Astrocyte (in vitro differentiated cells and primary cell): ENCODE measurements around the gene VCPKMT. TPM values are rescaled to one million over a fixed set of nuclear protein-coding genes. Genes with fewer than 3 reads are reported as not detected.
A peak's percentile ranks its signal among the peaks of the same experiment; 100 is the strongest.

Source experiments
- DNase-seq: peaks from one replicate; pipeline ENCODE4 v3.0.0-alpha.2; 2010; ENCODE audit warnings: low read depth
- FAIRE-seq: peaks from 2 replicates; lab custom pipeline; 2011; peaks lifted over from hg19 to GRCh38; lab: Jason Lieb, UNC
- H2AFZ ChIP-seq: 2 replicates; pipeline ENCODE4 v1.6.0; 2012; ENCODE audit warnings: low read depth, low read length, inconsistent platforms
- H3K27ac ChIP-seq: 2 replicates; pipeline ENCODE4 v1.5.1; 2011; ENCODE audit warnings: low read depth, low read length, inconsistent platforms
- H3K27me3 ChIP-seq: 2 replicates; pipeline ENCODE4 v1.6.0; 2011; ENCODE audit warnings: low read length, inconsistent platforms; ENCODE audit not compliant: insufficient read depth
- H3K36me3 ChIP-seq: 2 replicates; pipeline ENCODE4 v1.5.1; 2011; ENCODE audit warnings: low read length, inconsistent platforms; ENCODE audit not compliant: insufficient read depth
- H3K4me1 ChIP-seq: 2 replicates; pipeline ENCODE4 v1.5.1; 2011; ENCODE audit warnings: low read length, inconsistent platforms; ENCODE audit not compliant: insufficient read depth
- H3K4me2 ChIP-seq: 2 replicates; pipeline ENCODE4 v1.6.0; 2012; ENCODE audit warnings: low read length, inconsistent platforms
- H3K4me3 ChIP-seq: 2 replicates; pipeline ENCODE4 v1.5.1; 2011; ENCODE audit warnings: low read depth, mild to moderate bottlenecking, low read length, inconsistent platforms; ENCODE audit not compliant: insufficient read depth
- H3K79me2 ChIP-seq: 2 replicates; pipeline ENCODE4 v1.6.0; 2012; ENCODE audit warnings: mild to moderate bottlenecking, low read length, inconsistent platforms; ENCODE audit not compliant: insufficient read depth
- H3K9ac ChIP-seq: 2 replicates; pipeline ENCODE4 v1.6.0; 2012; ENCODE audit warnings: mild to moderate bottlenecking, low read length, inconsistent platforms
- H3K9me3 ChIP-seq: 2 replicates; pipeline ENCODE4 v1.5.1; 2012; ENCODE audit warnings: low read depth, mild to moderate bottlenecking, low read length, inconsistent platforms; ENCODE audit not compliant: insufficient read depth
- H4K20me1 ChIP-seq: 2 replicates; pipeline ENCODE4 v1.6.0; 2012; ENCODE audit warnings: low read length, inconsistent platforms; ENCODE audit not compliant: insufficient read depth
- H3K27ac Mint-ChIP-seq: one replicate; pipeline ENCODE4 v1.8.0; 2021; ENCODE audit warnings: mild to moderate bottlenecking, mixed read lengths; ENCODE audit not compliant: unreplicated experiment
- H3K27me3 Mint-ChIP-seq: one replicate; pipeline ENCODE4 v1.8.0; 2021; ENCODE audit warnings: low read depth, mixed read lengths; ENCODE audit not compliant: unreplicated experiment
- H3K36me3 Mint-ChIP-seq: one replicate; pipeline ENCODE4 v1.8.0; 2021; ENCODE audit warnings: low read depth, mixed read lengths; ENCODE audit not compliant: unreplicated experiment
- H3K4me1 Mint-ChIP-seq: one replicate; pipeline ENCODE4 v1.8.0; 2021; ENCODE audit warnings: low read depth, mixed read lengths; ENCODE audit not compliant: unreplicated experiment
- H3K4me3 Mint-ChIP-seq: one replicate; pipeline ENCODE4 v1.8.0; 2021; ENCODE audit warnings: mild to moderate bottlenecking, moderate library complexity, mixed read lengths; ENCODE audit not compliant: unreplicated experiment
- H3K9me3 Mint-ChIP-seq: one replicate; pipeline ENCODE4 v1.8.0; 2021; ENCODE audit warnings: mild to moderate bottlenecking, mixed read lengths; ENCODE audit not compliant: unreplicated experiment
- CTCF ChIP-seq: IDR thresholded peaks from 2 replicates; pipeline ENCODE4 v1.5.1; 2011; ENCODE audit warnings: low read depth, mild to moderate bottlenecking, inconsistent platforms, low read length, moderate library complexity; ENCODE audit not compliant: insufficient read depth
- EZH2 ChIP-seq: IDR thresholded peaks from 2 replicates; pipeline ENCODE4 v1.6.1; 2012; ENCODE audit warnings: mild to moderate bottlenecking, low read length, inconsistent platforms; ENCODE audit not compliant: insufficient read depth
- total RNA-seq: library from RNA; stranded (reverse); gene quantifications from 2 replicates; pipeline ENCODE4 v1.2.1, GENCODE V29; 2021

The VCPKMT gene
- total RNA-seq, 1 donor from 2014 or later, result 8.0 TPM

GRCh38 chr14:50095895-50096294 lies 20.5 kb downstream of the VCPKMT start:
- no peaks in the 10 kb centered on the region for H3K9me3 ChIP-seq
- no peaks in the 10 kb centered on the region for H4K20me1 ChIP-seq

GRCh38 chr14:50094056-50094755 lies 22.2 kb downstream of the VCPKMT start:
- no peaks in the 10 kb centered on the region for H4K20me1 ChIP-seq
- Mint-ChIP-seq H3K36me3 (peaks cover 7% of the 10 kb centered on the region), H3K9me3 (no peaks in the 10 kb centered on the region), H3K27ac (peak overlapping the region; percentile 10), H3K27me3 (no peaks in the 10 kb centered on the region), H3K4me1 (peaks cover 2% of the 10 kb centered on the region), H3K4me3 (no peak overlapping the region)
- H3K79me2 ChIP-seq, result no peaks in the 10 kb centered on the region
- no peak for FAIRE-seq
- DNase-seq, result no peak
- no peaks in the 10 kb centered on the region for H3K36me3 ChIP-seq
- no peak for TF ChIP-seq EZH2
- H3K4me1 ChIP-seq, result peaks cover under 1% of the 10 kb centered on the region
- H3K9ac ChIP-seq, result no peak overlapping the region
- H3K27me3 ChIP-seq, result no peaks in the 10 kb centered on the region
- no peak overlapping the region for H3K4me3 ChIP-seq
- no peak overlapping the region for H3K27ac ChIP-seq
- no peaks in the 10 kb centered on the region for H3K9me3 ChIP-seq
- H2AFZ ChIP-seq, result no peak overlapping the region
- H3K4me2 ChIP-seq, result no peak overlapping the region

More at GRCh38 chr14:50095895-50096294, 20.5 kb downstream of the VCPKMT start:
- Mint-ChIP-seq H3K27ac (no peak overlapping the region), H3K9me3 (no peaks in the 10 kb centered on the region), H3K27me3 (no peaks in the 10 kb centered on the region), H3K4me1 (peaks cover 3% of the 10 kb centered on the region), H3K4me3 (no peak overlapping the region), H3K36me3 (peaks cover 8% of the 10 kb centered on the region)
- FAIRE-seq, result no peak
- no peak overlapping the region for H3K9ac ChIP-seq
- H3K4me1 ChIP-seq, result peaks cover 4% of the 10 kb centered on the region
- no peak overlapping the region for H3K4me2 ChIP-seq
- no peaks in the 10 kb centered on the region for H3K79me2 ChIP-seq
- no peak for DNase-seq
- H3K36me3 ChIP-seq, result no peaks in the 10 kb centered on the region
- H3K27me3 ChIP-seq, result no peaks in the 10 kb centered on the region
- H3K4me3 ChIP-seq, result no peak overlapping the region
- no peak overlapping the region for H3K27ac ChIP-seq
- TF ChIP-seq CTCF, result no peak
- TF ChIP-seq EZH2, result no peak
- no peak overlapping the region for H2AFZ ChIP-seq

- Histone ChIP-seq H3K27ac (no peak overlapping the region), H3K4me2 (no peak overlapping the region), H3K9ac (no peak overlapping the region), H4K20me1 (no peaks in the 10 kb centered on the region), H2AFZ (no peak overlapping the region), H3K4me3 (no peak overlapping the region), H3K36me3 (no peaks in the 10 kb centered on the region), H3K79me2 (no peaks in the 10 kb centered on the region), H3K27me3 (no peaks in the 10 kb centered on the region), H3K4me1 (no peaks in the 10 kb centered on the region), H3K9me3 (no peaks in the 10 kb centered on the region)
- Mint-ChIP-seq H3K27me3 (no peaks in the 10 kb centered on the region), H3K4me1 (no peaks in the 10 kb centered on the region), H3K36me3 (peaks cover 7% of the 10 kb centered on the region), H3K9me3 (no peaks in the 10 kb centered on the region), H3K4me3 (no peak overlapping the region), H3K27ac (no peak overlapping the region)
- no peak for TF ChIP-seq CTCF
- TF ChIP-seq EZH2, result no peak
- FAIRE-seq (no peak), DNase-seq (no peak)
These were observed 22.9 kb downstream of the VCPKMT start for GRCh38 chr14:50093496-50093895.
